Urothelium cell line (cell line): ENCODE data around the gene CLEC6A.
"Not testable (repeated sequence)": the region's sequence is repeated elsewhere in the genome, so short reads cannot be mapped to it uniquely, and the experiment has no call there.

ENCODE experiments used
- DNase-seq: peaks from one replicate; pipeline ENCODE4 v3.0.0; 2011; ENCODE audit warnings: low spot score, mixed read lengths
- FAIRE-seq: peaks from 2 replicates; lab custom pipeline; 2011; peaks lifted over from hg19 to GRCh38; lab: Jason Lieb, UNC

Gene CLEC6A

DNA sequence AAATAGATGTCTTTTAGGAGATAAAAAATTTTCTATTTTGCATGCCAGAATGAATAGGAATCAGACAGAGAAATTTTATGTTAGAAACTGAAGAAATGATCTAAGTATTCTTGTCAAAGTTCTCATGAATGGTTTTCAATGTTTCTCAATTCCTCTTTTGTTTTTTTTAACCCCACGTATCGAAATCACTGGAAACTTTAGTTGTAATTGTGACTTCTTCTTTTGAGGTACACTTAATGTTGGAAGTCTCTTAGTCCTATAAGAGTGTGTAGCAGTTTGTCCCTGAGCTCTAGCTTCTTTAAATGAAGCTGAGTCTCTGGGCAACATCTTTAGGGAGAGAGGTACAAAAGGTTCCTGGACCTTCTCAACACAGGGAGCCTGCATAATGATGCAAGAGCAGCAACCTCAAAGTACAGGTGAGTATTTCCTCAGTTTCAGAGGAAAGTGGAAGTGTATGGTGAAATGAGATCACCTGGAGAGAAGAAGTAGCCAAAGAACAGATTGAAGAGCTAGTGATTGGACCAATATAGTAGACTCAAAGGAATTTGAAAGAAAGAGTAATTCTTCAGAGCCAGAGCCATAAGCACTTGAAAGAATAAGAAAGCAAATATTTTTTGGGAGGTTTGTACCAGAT lies at the start of gene CLEC6A:
Gene CLEC6A (plus strand): TSS at position 236 of the 634 bp plus-strand sequence. CDS start 150 bp downstream, at position 386.
- no peak for FAIRE-seq
- DNase-seq = no peak

DNA sequence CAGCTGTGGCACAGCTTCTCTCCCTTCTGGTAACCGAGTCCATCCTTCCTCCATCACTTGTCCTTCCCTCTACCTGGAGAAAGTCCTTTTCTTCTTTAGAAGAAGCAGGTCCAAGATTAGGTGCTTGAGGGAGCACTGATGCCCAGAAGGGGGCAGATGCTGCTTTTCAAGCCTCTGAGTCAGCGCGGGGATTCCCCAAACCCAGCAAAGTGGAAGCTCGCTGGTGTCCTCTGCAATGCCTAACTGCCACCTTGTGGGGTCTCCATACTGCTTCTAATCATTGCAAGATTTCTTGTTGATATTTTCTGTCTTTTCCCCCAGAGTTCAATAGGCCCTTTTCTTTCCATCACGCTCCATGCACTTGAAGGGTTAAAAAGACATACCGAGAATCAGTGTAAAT lies 36.2 kb upstream of the CLEC6A start:
- FAIRE-seq, DNase-seq: not testable (repeated sequence)

GRCh38 chr12:8420506-8420905 lies 35.3 kb upstream of the CLEC6A start:
- no peak for DNase-seq
- no peak for FAIRE-seq

DNA sequence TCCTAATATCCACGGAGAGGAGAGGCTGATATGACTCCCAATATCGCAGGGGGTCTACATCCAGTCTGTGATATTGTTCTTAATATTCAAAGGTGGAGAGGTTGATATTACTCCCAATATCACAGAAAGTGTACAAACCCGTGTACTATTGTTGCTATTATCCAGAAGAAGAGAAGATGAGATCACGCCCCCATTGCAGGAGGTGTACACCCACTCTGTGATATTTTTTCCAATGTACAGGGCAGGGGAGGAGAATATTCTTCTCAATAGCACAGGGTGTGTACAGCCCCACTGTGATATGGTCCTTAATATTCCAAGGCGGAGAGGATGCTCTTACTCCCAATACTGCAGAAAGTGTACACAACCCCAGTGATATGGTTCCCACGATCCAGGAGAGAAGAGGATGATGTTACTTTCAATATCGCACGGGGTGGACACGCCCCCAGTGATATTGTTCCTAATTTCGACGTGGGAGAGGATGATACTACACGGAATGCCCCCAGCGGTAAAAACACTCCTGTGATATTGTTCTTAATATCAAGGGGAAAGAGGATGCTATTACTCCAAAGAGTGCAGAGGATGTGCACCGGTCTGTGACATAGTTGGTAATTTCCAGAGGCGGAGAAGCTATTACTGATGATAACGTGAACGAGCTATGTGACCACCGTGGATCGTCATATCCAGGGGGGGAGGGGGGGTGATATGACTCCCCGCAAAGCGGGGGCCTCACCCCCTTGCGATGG lies 11.1 kb upstream of the CLEC6A start:
- FAIRE-seq (peak; percentile 86), DNase-seq (peak; percentile 31)

DNA sequence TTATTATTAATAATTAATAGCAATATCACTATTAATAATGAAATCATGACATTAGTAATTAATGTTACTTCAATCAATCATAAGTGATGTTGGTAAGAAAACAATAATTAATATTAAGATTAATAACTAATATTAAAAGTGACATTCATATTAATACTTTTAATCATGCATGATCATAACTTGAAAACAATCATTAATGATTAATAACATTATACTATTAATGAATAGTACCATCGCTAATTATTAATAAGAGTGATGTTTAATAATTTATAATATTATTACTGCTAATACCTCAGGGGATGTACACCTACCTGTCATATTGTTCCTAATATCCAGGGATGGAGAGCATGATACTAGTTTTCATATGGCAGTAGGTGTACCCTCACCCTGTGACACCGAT lies 10.0 kb upstream of the CLEC6A start:
- FAIRE-seq = no peak

GRCh38 chr12:8446642-8447547 lies 8.9 kb upstream of the CLEC6A start:
- FAIRE-seq (peak; percentile 74), DNase-seq (no peak)

More for the DNA sequence above, 10.0 kb upstream of the CLEC6A start:
- DNase-seq = no peak

- DNase-seq = no peak
- FAIRE-seq = no peak
Measured at GRCh38 chr12:8449355-8449859, 6.4 kb upstream of the CLEC6A start.

DNA sequence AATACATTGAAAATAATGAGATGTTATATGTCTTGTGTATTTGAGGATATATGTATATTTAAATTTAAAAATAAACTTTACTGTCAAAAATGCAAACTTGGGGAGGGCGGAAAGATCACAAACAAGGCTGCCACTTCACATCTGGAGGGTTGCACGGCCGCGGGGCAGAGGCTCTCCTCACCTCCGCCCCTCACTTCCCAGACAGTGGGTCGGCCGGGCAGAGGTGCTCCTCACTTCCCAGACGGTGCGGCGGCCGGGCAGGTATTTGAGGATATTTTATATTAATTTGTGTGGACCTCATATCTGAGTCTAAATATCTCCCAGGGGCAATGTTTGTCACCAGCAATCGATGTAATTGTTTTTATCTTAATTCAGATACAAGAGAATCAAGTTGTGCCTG lies 3.7 kb upstream of the CLEC6A start:
- FAIRE-seq (no peak), DNase-seq (no peak)

GRCh38 chr12:8453021-8453513 lies 2.7 kb upstream of the CLEC6A start:
- DNase-seq (no peak), FAIRE-seq (no peak)

DNA sequence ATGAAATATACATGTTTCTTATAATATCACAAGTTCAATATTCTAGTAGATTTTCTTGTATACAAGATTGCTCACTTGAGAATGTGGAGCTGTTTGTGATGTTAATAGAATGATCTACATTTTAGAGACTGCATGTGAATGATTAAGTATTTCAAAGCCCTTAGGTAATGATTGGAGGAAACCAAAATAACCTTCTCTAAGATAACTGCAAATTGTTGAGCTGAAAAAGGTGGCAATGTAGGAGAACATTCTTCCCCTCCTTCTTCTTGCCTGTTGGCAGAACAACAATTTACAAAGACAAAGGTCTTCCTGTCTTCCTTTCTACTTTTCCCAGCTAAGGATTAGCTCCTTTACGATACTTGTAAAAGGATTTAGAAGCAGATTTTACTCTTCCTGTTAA lies 2.0 kb upstream of the CLEC6A start:
- FAIRE-seq (no peak), DNase-seq (no peak)

- no peak for FAIRE-seq
- no peak for DNase-seq
Measured at GRCh38 chr12:8455271-8455670, 491 bp upstream of the CLEC6A start.

DNA sequence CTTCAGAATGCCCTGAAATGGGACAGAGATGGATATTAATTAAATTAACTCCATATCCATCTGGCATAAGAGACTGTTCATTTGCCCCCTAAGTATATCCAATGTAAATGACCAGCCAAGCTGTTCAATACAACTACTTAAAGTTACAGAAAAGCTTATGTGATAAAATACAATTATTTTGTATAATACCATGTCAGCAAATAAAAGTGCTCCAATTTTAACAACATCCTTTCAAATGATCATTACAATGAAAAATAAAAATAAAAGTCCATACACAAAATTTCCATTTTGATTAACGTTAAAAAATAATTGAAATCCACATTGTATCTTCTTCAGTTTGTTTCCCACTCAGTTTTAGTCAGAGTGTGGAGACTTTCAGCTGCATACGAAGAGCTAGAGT lies 5.7 kb downstream of the CLEC6A start:
- FAIRE-seq = no peak
- no peak for DNase-seq

- no peak for FAIRE-seq
- no peak for DNase-seq
Measured at GRCh38 chr12:8465301-8465996, 9.7 kb downstream of the CLEC6A start.

DNA sequence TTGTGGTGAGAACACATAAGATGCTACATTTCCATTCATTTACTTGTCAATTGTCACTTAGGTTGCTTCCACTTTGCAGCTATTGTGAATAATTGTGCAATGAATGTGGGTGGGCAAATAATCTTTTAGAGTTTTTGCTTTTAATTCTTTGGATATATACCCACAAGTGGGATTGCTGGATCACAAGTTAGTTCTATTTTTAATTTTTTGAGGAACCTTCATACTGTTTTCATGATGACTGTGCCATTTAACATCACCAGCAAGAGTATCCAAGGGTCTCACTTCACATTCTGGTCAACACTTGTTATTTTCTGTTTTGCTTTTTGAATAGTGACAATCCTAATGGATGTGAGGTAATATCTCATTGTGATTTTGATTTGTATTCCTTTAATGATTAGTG lies 10.5 kb downstream of the CLEC6A start:
- FAIRE-seq = peak; percentile 68

DNA sequence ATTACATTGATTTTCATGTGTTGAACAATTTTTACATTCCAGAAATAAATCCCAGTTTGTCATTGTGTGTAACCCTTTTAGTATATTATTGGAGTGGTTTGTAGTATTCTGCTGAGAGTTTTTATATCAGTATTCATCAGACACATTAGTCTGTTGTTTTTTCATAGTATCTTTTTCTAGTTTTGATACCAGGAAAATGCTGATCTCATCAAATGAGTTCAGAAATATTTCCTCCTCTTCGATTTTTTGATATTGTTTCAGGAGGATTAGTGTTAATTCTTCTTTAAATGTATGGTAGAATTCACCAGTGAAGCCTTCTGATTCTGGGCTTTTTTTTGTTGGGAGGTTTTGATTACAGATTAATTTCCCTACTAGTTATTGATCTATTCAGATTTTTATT lies 15.3 kb downstream of the CLEC6A start:
- DNase-seq (no peak), FAIRE-seq (no peak)

More for the DNA sequence above, 10.5 kb downstream of the CLEC6A start:
- DNase-seq = no peak

GRCh38 chr12:8475508-8476203 lies 19.9 kb downstream of the CLEC6A start:
- no peak for DNase-seq
- FAIRE-seq = no peak

DNA sequence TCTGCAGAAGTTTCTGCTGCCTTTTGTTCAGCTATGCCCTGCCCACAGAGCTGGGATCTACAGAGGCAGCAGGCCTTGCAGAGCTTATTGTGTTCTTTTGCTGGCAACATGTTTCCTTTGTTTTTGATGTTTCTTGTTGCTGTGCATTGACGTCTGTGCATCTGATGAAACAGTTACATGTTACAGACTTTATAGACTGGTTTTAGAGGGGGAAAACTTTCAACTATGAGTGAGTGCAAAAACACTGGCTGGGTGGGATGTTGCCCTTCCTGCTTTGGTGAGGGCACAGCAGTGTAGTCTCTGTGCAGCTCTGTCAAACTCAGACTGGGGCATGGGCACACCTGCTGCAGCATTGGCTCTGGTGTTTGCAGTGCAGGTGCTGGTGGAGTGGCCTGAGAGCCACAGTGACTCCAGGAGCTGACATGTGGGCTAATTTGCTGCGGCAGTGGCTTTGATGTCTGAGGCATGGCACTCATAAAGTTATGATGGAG lies 26.9 kb downstream of the CLEC6A start:
- FAIRE-seq (no peak), DNase-seq (no peak)

DNA sequence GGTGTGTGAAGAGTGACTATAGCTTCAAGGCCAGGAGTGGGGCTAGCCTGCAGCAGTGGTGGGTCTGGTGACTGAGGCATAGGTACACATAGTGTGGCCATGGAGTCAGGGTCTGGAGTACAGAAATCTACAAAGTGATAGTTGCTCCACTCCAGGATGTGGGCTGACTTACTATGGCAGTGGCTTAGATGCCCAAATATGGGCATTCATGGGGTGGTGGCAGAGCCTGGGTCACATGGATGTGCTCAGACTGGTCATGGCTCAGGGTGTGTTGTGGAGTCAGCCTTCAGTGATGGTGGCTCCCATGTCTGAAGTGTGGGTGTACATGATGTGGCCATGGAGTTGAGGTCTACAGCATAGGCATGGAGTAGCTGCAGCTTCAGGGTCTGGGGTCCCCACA lies 27.3 kb downstream of the CLEC6A start:
- no peak for DNase-seq
- FAIRE-seq = peak; percentile 23

GRCh38 chr12:8491646-8492530 lies 36.1 kb downstream of the CLEC6A start:
- no peak for FAIRE-seq
- no peak for DNase-seq
